Uterus (tissue), 2 donors: ENCODE measurements around the gene EPHB6.

Experiments used
- POLR2A ChIP-seq, 2 donors: fragments of 450-650 bp; IDR thresholded peaks; one replicate each; pipeline ENCODE4 v1.6.1; 2016; ENCODE audit warnings: antibody characterized with exemption in 2 of 2, mild to moderate bottlenecking in 1 of 2, moderate library complexity in 1 of 2
- TF ChIP-seq, protein P1 (sequence below), 4 experiments: fragments of 200-600 bp in 2 of 4; fragments of 450-650 bp in 2 of 4; sonication (generic) in 2 of 4; IDR thresholded peaks; one replicate each; pipeline ENCODE4 v1.5.1; 2016 to 2019; ENCODE audit warnings: antibody characterized with exemption in 4 of 4, mild to moderate bottlenecking in 2 of 4, moderate library complexity in 1 of 4

DNA sequence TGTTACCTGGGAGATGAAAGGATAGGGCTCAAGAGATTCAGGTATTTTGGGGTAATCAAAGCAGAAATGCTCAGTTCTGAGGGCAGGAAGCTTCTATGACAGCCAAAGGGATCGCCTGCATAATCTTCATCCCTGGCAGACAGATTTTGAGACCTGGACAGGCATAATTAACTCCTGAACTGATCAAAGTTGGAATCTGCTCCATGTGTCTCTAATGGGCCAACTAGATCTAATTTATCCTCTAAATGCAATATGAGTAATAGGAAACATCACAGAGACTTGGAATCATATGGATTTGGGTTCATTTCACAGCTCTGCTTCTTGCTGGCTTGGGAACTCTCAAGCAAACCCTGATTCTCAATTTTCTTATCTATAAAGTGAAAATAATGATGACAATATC lies 41.2 kb upstream of the EPHB6 start:
- TF ChIP-seq, protein P1, sequence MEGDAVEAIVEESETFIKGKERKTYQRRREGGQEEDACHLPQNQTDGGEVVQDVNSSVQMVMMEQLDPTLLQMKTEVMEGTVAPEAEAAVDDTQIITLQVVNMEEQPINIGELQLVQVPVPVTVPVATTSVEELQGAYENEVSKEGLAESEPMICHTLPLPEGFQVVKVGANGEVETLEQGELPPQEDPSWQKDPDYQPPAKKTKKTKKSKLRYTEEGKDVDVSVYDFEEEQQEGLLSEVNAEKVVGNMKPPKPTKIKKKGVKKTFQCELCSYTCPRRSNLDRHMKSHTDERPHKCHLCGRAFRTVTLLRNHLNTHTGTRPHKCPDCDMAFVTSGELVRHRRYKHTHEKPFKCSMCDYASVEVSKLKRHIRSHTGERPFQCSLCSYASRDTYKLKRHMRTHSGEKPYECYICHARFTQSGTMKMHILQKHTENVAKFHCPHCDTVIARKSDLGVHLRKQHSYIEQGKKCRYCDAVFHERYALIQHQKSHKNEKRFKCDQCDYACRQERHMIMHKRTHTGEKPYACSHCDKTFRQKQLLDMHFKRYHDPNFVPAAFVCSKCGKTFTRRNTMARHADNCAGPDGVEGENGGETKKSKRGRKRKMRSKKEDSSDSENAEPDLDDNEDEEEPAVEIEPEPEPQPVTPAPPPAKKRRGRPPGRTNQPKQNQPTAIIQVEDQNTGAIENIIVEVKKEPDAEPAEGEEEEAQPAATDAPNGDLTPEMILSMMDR (IDR thresholded peaks at IDR 0.05): no peak
- TF ChIP-seq POLR2A (IDR thresholded peaks at IDR 0.05): no peak
